Measurements from ENCODE around the gene POLR1D.
"Not testable (repeated sequence)": the region's sequence is repeated elsewhere in the genome, so short reads cannot be mapped to it uniquely, and the experiment has no call there.

POLR1D gene

GRCh38 chr13:27619093-27619727, 2.5 kb upstream of the POLR1D start:
- DNase-seq: no peak

GRCh38 chr13:27619728-27620376, 1.8 kb upstream of the POLR1D start:
- DNase-seq: no peak

GRCh38 chr13:27620377-27621115, 1.1 kb upstream of the POLR1D start, which contains the start of gene LNX2:
Gene LNX2 (minus strand): TSS chr13:27620529. CDS start chr13:27581703, 38,826 bp downstream.
- DNase-seq: peak; percentile 93

GRCh38 chr13:27621116-27621365, 651 bp upstream of the POLR1D start:
- DNase-seq: peak; percentile 30

- no peak for DNase-seq
Measured at GRCh38 chr13:27622102-27622820, 569 bp downstream of the POLR1D start.

- no peak for DNase-seq
Measured at GRCh38 chr13:27622881-27623280, 1.2 kb downstream of the POLR1D start.

GRCh38 chr13:27624071-27624470, 2.4 kb downstream of the POLR1D start:
- no peak for DNase-seq

- DNase-seq: no peak
Measured at GRCh38 chr13:27625839-27626238, 4.1 kb downstream of the POLR1D start.

GRCh38 chr13:27627380-27627779, 5.7 kb downstream of the POLR1D start:
- DNase-seq: no peak

- DNase-seq: no peak
Measured at GRCh38 chr13:27628081-27628480, 6.4 kb downstream of the POLR1D start.

GRCh38 chr13:27628766-27629165, 7.1 kb downstream of the POLR1D start:
- not testable (repeated sequence) for DNase-seq

GRCh38 chr13:27631156-27631555, 9.5 kb downstream of the POLR1D start:
- no peak for DNase-seq

- DNase-seq: no peak
Measured at GRCh38 chr13:27631665-27632064, 10.0 kb downstream of the POLR1D start.

GRCh38 chr13:27632214-27632613, 10.5 kb downstream of the POLR1D start:
- DNase-seq: no peak

GRCh38 chr13:27632648-27633047, 11.0 kb downstream of the POLR1D start:
- DNase-seq: no peak

GRCh38 chr13:27634231-27634630, 12.5 kb downstream of the POLR1D start:
- DNase-seq: no peak

- no peak for DNase-seq
Measured at GRCh38 chr13:27634791-27635190, 13.1 kb downstream of the POLR1D start.

- no peak for DNase-seq
Measured at GRCh38 chr13:27635266-27635665, 13.6 kb downstream of the POLR1D start.

GRCh38 chr13:27636589-27637288, 15.0 kb downstream of the POLR1D start:
- no peak for DNase-seq

GRCh38 chr13:27637289-27637626, 15.6 kb downstream of the POLR1D start:
- no peak for DNase-seq

GRCh38 chr13:27638001-27638400, 16.3 kb downstream of the POLR1D start:
- DNase-seq: no peak

GRCh38 chr13:27638521-27638920, 16.8 kb downstream of the POLR1D start:
- no peak for DNase-seq

- DNase-seq: no peak
Measured at GRCh38 chr13:27639186-27639585, 17.5 kb downstream of the POLR1D start.
